CD4-positive, alpha-beta T cell (primary cell): ENCODE measurements around the gene NRM. TPM values are rescaled to one million over a fixed set of nuclear protein-coding genes. Genes with fewer than 3 reads are reported as not detected.
A peak's percentile ranks its signal among the peaks of the same experiment; 100 is the strongest.
"Not testable (repeated sequence)": the region's sequence is repeated elsewhere in the genome, so short reads cannot be mapped to it uniquely, and the experiment has no call there.

Source experiments
- ATAC-seq: fragments of 200-7000 bp; cut with Tn5 transposase; one replicate; pipeline ENCODE4 v1.10.0; 2022; ENCODE audit warnings: mild to moderate bottlenecking; ENCODE audit not compliant: poor library complexity
- CTCF ChIA-PET: fragments of 350-600 bp; sonication (Branson Sonifier 250); formaldehyde crosslinking; loops from one replicate; lab custom pipeline; 2021; ENCODE audit warnings: antibody characterized with exemption, inconsistent platforms; lab: Charles Lee
- POLR2A ChIA-PET: fragments of 350-600 bp; sonication (Branson Sonifier 250); formaldehyde crosslinking; loops from one replicate; lab custom pipeline; 2021; ENCODE audit warnings: antibody characterized with exemption, inconsistent platforms; lab: Charles Lee
- DNase-seq, 14 experiments: peaks; one replicate each; pipeline ENCODE4 v3.0.0-alpha.2; 2013 to 2020; ENCODE audit warnings: mixed read lengths in 2 of 14
- H3K27ac ChIP-seq, 2 donors: one replicate each; pipeline versions ENCODE4 v1.5.1 to v1.7.0; 2013; ENCODE audit warnings: low read length in 2 of 2, low read depth in 1 of 2, mild to moderate bottlenecking in 1 of 2
- H3K27me3 ChIP-seq, 2 experiments: 1 replicate in 1 of 2; 2 replicates in 1 of 2; pipeline versions ENCODE4 v1.6.1 to v1.7.0; 2013; ENCODE audit warnings: low read length in 2 of 2, control low read depth in 1 of 2, mild to moderate bottlenecking in 1 of 2, moderate library complexity in 1 of 2; ENCODE audit not compliant: insufficient read depth in 2 of 2, control insufficient read depth in 1 of 2
- H3K36me3 ChIP-seq: one replicate; pipeline ENCODE4 v1.6.1; 2013; ENCODE audit warnings: low read length, control low read depth; ENCODE audit not compliant: insufficient read depth
- H3K4me1 ChIP-seq: one replicate; pipeline ENCODE4 v1.6.1; 2013; ENCODE audit warnings: low read length, control low read depth; ENCODE audit not compliant: insufficient read depth
- H3K4me3 ChIP-seq: one replicate; pipeline ENCODE4 v1.5.1; 2013; ENCODE audit warnings: mild to moderate bottlenecking, low read length, moderate library complexity
- H3K9me3 ChIP-seq, 2 experiments: 1 replicate in 1 of 2; 2 replicates in 1 of 2; pipeline versions ENCODE4 v1.6.1 to v1.7.0; 2013; ENCODE audit warnings: low read length in 2 of 2, mild to moderate bottlenecking in 2 of 2, control low read depth in 1 of 2, moderate library complexity in 1 of 2; ENCODE audit not compliant: control insufficient read depth in 1 of 2, insufficient read depth in 1 of 2
- H3K27ac Mint-ChIP-seq: one replicate; pipeline ENCODE4 v1.8.0; 2020; ENCODE audit warnings: mixed read lengths
- H3K27me3 Mint-ChIP-seq: one replicate; pipeline ENCODE4 v1.8.0; 2021; ENCODE audit warnings: mixed read lengths
- H3K36me3 Mint-ChIP-seq: one replicate; pipeline ENCODE4 v1.8.0; 2021; ENCODE audit warnings: low read depth, mixed read lengths
- H3K4me1 Mint-ChIP-seq: one replicate; pipeline ENCODE4 v1.8.0; 2021; ENCODE audit warnings: low read depth, mixed read lengths
- H3K4me3 Mint-ChIP-seq: one replicate; pipeline ENCODE4 v1.8.0; 2020; ENCODE audit warnings: mild to moderate bottlenecking, mixed read lengths
- H3K9me3 Mint-ChIP-seq: one replicate; pipeline ENCODE4 v1.8.0; 2020; ENCODE audit warnings: mixed read lengths
- CTCF ChIP-seq: fragments of 200-600 bp; IDR thresholded peaks from one replicate; pipeline ENCODE4 v1.8.0; 2022; ENCODE audit warnings: antibody characterized with exemption, mild to moderate bottlenecking
- intact Hi-C, 2 experiments: fragments of 100-400 bp; cut with DNase I in 1 of 2; cut with micrococcal nuclease in 1 of 2; formaldehyde crosslinking; loops; one replicate each; pipeline versions ENCODE4 v1.15.1 to v1.9.0; 2023 to 2025; cut with DNase I, micrococcal nuclease
- total RNA-seq, 174 experiments: library from RNA in 2 of 174; stranded (reverse) in 2 of 174; gene quantifications; one replicate each; pipeline ENCODE4 v1.2.3 and lab custom pipeline; 2021 to 2026

The NRM gene
- total RNA-seq, 2 experiments from 2014 or later = 3.8 to 4.4 TPM

- H3K4me3 ChIP-seq = peak overlapping the region; percentile 73
- H3K4me3 Mint-ChIP-seq = peak overlapping the region; percentile 99
- no peak for ATAC-seq
- H3K4me1 ChIP-seq = peaks cover 73% of the 10 kb centered on the region
- POLR2A ChIA-PET = interaction anchor here (0.7 to 11.0 kb wide), 16 partner anchors 10 to 507 kb away, joined by 3 to 381 read pairs (median 8); partner anchors contain the start of genes ABCF1, DHX16, GTF2H4 and MRPS18B
- DNase-seq = peak; percentile 30 to 74 (median 48)
- CTCF ChIA-PET = interaction anchor here (1.7 to 20.2 kb wide), 3 partner anchors 11 to 108 kb away, joined by 6 to 526 read pairs (median 70); partner anchors contain the start of gene DHX16
- H3K9me3 ChIP-seq = no peaks in the 10 kb centered on the region
- no peak for TF ChIP-seq CTCF
- peak overlapping the region; percentile 95 for H3K27ac Mint-ChIP-seq
- H3K36me3 ChIP-seq = peaks cover 35% of the 10 kb centered on the region
- no peaks in the 10 kb centered on the region for H3K27me3 ChIP-seq
- peaks cover 67% of the 10 kb centered on the region for H3K36me3 Mint-ChIP-seq
- H3K27me3 Mint-ChIP-seq = no peaks in the 10 kb centered on the region
- no peaks in the 10 kb centered on the region for H3K9me3 Mint-ChIP-seq
- peak overlapping the region; percentile 82 to 85 for H3K27ac ChIP-seq
- H3K4me1 Mint-ChIP-seq = peaks cover 74% of the 10 kb centered on the region
- intact Hi-C loops = loop anchor here (1.0 to 5.0 kb wide), 4 partner anchors 38 to 178 kb away; partner anchors contain the start of genes MRPS18B (in 2 of the 2), PPP1R10 (in 2 of the 2) and ABCF1 (in 1 of the 2)
Observed at GRCh38 chr6:30720738-30721197, 30.0 kb upstream of the NRM start.

GRCh38 chr6:30719791-30720737 is 29.3 kb upstream of the NRM start, which contains the start of gene TUBB:
Gene TUBB (plus strand): TSS chr6:30720352. CDS start chr6:30720507, 155 bp downstream.
- ChIA-PET CTCF (interaction anchor here (1.7 to 20.2 kb wide), 3 partner anchors 12 to 107 kb away, joined by 6 to 526 read pairs (median 70); partner anchors contain the start of gene DHX16), POLR2A (interaction anchor here (1.2 to 11.0 kb wide), 11 partner anchors 16 to 506 kb away, joined by 3 to 381 read pairs (median 17); partner anchors contain the start of genes ABCF1, DHX16, MRPS18B and PPP1R10)
- Mint-ChIP-seq H3K4me3 (peak within 1 kb of the TSS; percentile 99), H3K27ac (peak within 1 kb of the TSS; percentile 95), H3K36me3 (peaks cover 68% of the 10 kb centered on the region), H3K27me3 (no peaks in the 10 kb centered on the region), H3K9me3 (no peaks in the 10 kb centered on the region), H3K4me1 (peaks cover 71% of the 10 kb centered on the region)
- Histone ChIP-seq H3K36me3 (peaks cover 29% of the 10 kb centered on the region), H3K9me3 (no peaks in the 10 kb centered on the region), H3K27ac (peak within 1 kb of the TSS; percentile 82 to 85), H3K27me3 (no peaks in the 10 kb centered on the region), H3K4me1 (peaks cover 67% of the 10 kb centered on the region), H3K4me3 (peak within 1 kb of the TSS; percentile 73)
- DNase-seq (peak; percentile 88 to 98 (median 94)), ATAC-seq (peak; percentile 63)
- intact Hi-C loops = loop anchor here (5.0 kb wide), 3 partner anchors 148 to 178 kb away; partner anchors contain the start of genes ABCF1 (in 1 of the 2), GNL1 (in 1 of the 2) and PRR3 (in 1 of the 2)
- TF ChIP-seq CTCF = no peak

GRCh38 chr6:30719356-30719755 is 28.6 kb upstream of the NRM start:
- Mint-ChIP-seq H3K27me3 (no peaks in the 10 kb centered on the region), H3K4me1 (peaks cover 64% of the 10 kb centered on the region), H3K27ac (peak overlapping the region; percentile 95), H3K36me3 (peaks cover 68% of the 10 kb centered on the region), H3K4me3 (peak overlapping the region; percentile 99), H3K9me3 (no peaks in the 10 kb centered on the region)
- Histone ChIP-seq H3K4me1 (peaks cover 62% of the 10 kb centered on the region), H3K9me3 (no peaks in the 10 kb centered on the region), H3K27ac (peak overlapping the region; percentile 53 to 82), H3K27me3 (no peaks in the 10 kb centered on the region), H3K4me3 (peak overlapping the region; percentile 73), H3K36me3 (peaks cover 25% of the 10 kb centered on the region)
- TF ChIP-seq CTCF = no peak
- ATAC-seq (no peak), DNase-seq (peak in 1 of 14 experiments; percentile 2)
- intact Hi-C loops = loop anchor here in 1 of 2 experiments (5.0 kb wide), 1 partner anchor 162 kb away; the partner anchor contains the start of genes GNL1 and PRR3
- POLR2A ChIA-PET = interaction anchor here (1.2 to 11.0 kb wide), 4 partner anchors 28 to 105 kb away, joined by 3 to 381 read pairs (median 37); partner anchors contain the start of gene DHX16
- CTCF ChIA-PET = interaction anchor here (6.6 to 20.2 kb wide), 2 partner anchors 12 to 41 kb away, joined by 70 to 526 read pairs; partner anchors contain the start of gene DHX16

- Histone ChIP-seq H3K4me3 (peak overlapping the region; percentile 81), H3K4me1 (peaks cover 50% of the 10 kb centered on the region), H3K36me3 (peaks cover 22% of the 10 kb centered on the region), H3K27ac (peak overlapping the region in 1 of 2 donors; percentile 71)
- peak overlapping the region; percentile 95 for H3K4me3 Mint-ChIP-seq
- not testable (repeated sequence) for H3K27me3 Mint-ChIP-seq, ATAC-seq, H3K9me3 Mint-ChIP-seq, H3K27me3 ChIP-seq, H3K9me3 ChIP-seq
- DNase-seq = peak in 1 of 14 experiments; percentile 2
- peaks cover 68% of the 10 kb centered on the region for H3K36me3 Mint-ChIP-seq
- intact Hi-C loops = loop anchor here (1.0 to 5.0 kb wide), 3 partner anchors 31 to 229 kb away; partner anchors contain the start of genes GNL1 (in 1 of the 2), HLA-E (in 1 of the 2) and PRR3 (in 1 of the 2)
- ChIA-PET POLR2A (interaction anchor here (0.7 to 11.0 kb wide), 17 partner anchors 9 to 505 kb away, joined by 3 to 381 read pairs (median 8); partner anchors contain the start of genes ABCF1, DHX16, GNL1 and MRPS18B), CTCF (interaction anchor here (0.9 to 20.2 kb wide), 7 partner anchors 9 to 175 kb away, joined by 3 to 526 read pairs (median 4); partner anchors contain the start of genes DHX16 and MRPS18B)
- H3K4me1 Mint-ChIP-seq = peaks cover 53% of the 10 kb centered on the region
- H3K27ac Mint-ChIP-seq = peak overlapping the region; percentile 96
Observed at GRCh38 chr6:30717845-30718720, 27.3 kb upstream of the NRM start.
